Measurements from ENCODE around the gene IRS1.

The IRS1 gene

GRCh38 chr2:226818930-226819329 lies 19.3 kb upstream of the IRS1 start:
- no peaks in the 10 kb centered on the region for H3K36me3 ChIP-seq (replicated peaks; ENCODE audit: low read depth, low read length)
- no peak overlapping the region for H2AFZ ChIP-seq (ENCODE audit: low read depth, low read length)
- no peaks in the 10 kb centered on the region for H3K4me1 ChIP-seq (ENCODE audit: low read length)
- H3K27me3 ChIP-seq (ENCODE audit: low read depth, low read length): no peaks in the 10 kb centered on the region
- no peak overlapping the region for H3K4me2 ChIP-seq (ENCODE audit: low read length)
- TF ChIP-seq EZH2phosphoT487 (IDR thresholded peaks at IDR 0.05; ENCODE audit: low read depth) (no peak), CTCF (IDR thresholded peaks at IDR 0.05; ENCODE audit: low read depth, low read length) (no peak)
- H3K9ac ChIP-seq (ENCODE audit: low read length): no peak overlapping the region
- H4K20me1 ChIP-seq (ENCODE audit: insufficient read depth, low read length): no peaks in the 10 kb centered on the region
- no peak overlapping the region for H3K27ac ChIP-seq (ENCODE audit: low read length)
- H3K79me2 ChIP-seq (ENCODE audit: low read length): no peaks in the 10 kb centered on the region
- no peaks in the 10 kb centered on the region for H3K9me3 ChIP-seq (ENCODE audit: insufficient read depth, low read length)
- no peak overlapping the region for H3K4me3 ChIP-seq (ENCODE audit: low read length)

- Histone ChIP-seq H4K20me1 (ENCODE audit: insufficient read depth, low read length) (no peaks in the 10 kb centered on the region), H3K27ac (ENCODE audit: low read length) (no peak overlapping the region), H3K4me1 (ENCODE audit: low read length) (no peaks in the 10 kb centered on the region), H3K4me3 (ENCODE audit: low read length) (no peak overlapping the region), H3K36me3 (replicated peaks; ENCODE audit: low read depth, low read length) (no peaks in the 10 kb centered on the region), H3K27me3 (ENCODE audit: low read depth, low read length) (0 out of 2 replicates have a peak, but pooled peaks cover 4% of the 10 kb centered on the region), H3K79me2 (ENCODE audit: low read length) (no peaks in the 10 kb centered on the region), H3K9me3 (ENCODE audit: insufficient read depth, low read length) (no peaks in the 10 kb centered on the region), H3K9ac (ENCODE audit: low read length) (no peak overlapping the region), H2AFZ (ENCODE audit: low read depth, low read length) (no peak overlapping the region), H3K4me2 (ENCODE audit: low read length) (no peak overlapping the region)
- TF ChIP-seq CTCF (IDR thresholded peaks at IDR 0.05; ENCODE audit: low read depth, low read length) (peak; percentile 64), EZH2phosphoT487 (IDR thresholded peaks at IDR 0.05; ENCODE audit: low read depth) (no peak)
These were observed 13.6 kb upstream of the IRS1 start for GRCh38 chr2:226813148-226813701.

- peaks cover 3% of the 10 kb centered on the region; the same call in 1 of the 2 replicates for H3K27me3 ChIP-seq (ENCODE audit: low read depth, low read length)
- H3K79me2 ChIP-seq (ENCODE audit: low read length): no peaks in the 10 kb centered on the region
- H4K20me1 ChIP-seq (ENCODE audit: insufficient read depth, low read length): no peaks in the 10 kb centered on the region
- peaks cover 8% of the 10 kb centered on the region; the same call in 1 of the 2 replicates for H3K4me1 ChIP-seq (ENCODE audit: low read length)
- H3K4me3 ChIP-seq (ENCODE audit: low read length): no peak overlapping the region
- no peak overlapping the region for H3K27ac ChIP-seq (ENCODE audit: low read length)
- H2AFZ ChIP-seq (ENCODE audit: low read depth, low read length): no peak overlapping the region
- no peak overlapping the region for H3K9ac ChIP-seq (ENCODE audit: low read length)
- no peaks in the 10 kb centered on the region for H3K9me3 ChIP-seq (ENCODE audit: insufficient read depth, low read length)
- no peak overlapping the region for H3K4me2 ChIP-seq (ENCODE audit: low read length)
- H3K36me3 ChIP-seq (replicated peaks; ENCODE audit: low read depth, low read length): no peaks in the 10 kb centered on the region
- no peak for TF ChIP-seq EZH2phosphoT487 (IDR thresholded peaks at IDR 0.05; ENCODE audit: low read depth)
- no peak for TF ChIP-seq CTCF (IDR thresholded peaks at IDR 0.05; ENCODE audit: low read depth, low read length)
These were observed 3.8 kb upstream of the IRS1 start for GRCh38 chr2:226803410-226803809.

DNA sequence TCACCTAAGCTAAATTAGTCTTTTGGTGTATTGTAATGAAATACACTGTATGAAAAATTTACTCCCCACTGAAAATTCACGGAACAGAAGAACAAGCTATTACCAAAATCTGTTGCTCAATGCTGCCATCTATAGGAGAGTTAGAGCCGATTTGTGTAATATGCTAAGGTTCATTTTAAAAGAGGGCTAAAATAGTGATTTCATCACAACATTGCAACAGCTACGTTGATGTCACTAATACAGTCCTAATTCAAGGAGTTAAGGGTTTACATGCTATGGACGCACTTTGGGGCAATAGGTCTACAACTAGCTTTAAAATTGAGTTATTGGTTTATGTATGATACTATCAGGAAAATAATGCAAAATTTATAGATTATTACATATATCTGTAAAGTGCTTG lies 3.0 kb upstream of the IRS1 start:
- Histone ChIP-seq H3K9me3 (ENCODE audit: insufficient read depth, low read length) (no peaks in the 10 kb centered on the region), H3K4me3 (ENCODE audit: low read length) (no peak overlapping the region), H3K27ac (ENCODE audit: low read length) (no peak overlapping the region), H3K27me3 (ENCODE audit: low read depth, low read length) (peaks cover 3% of the 10 kb centered on the region; the same call in 1 of the 2 replicates), H3K4me2 (ENCODE audit: low read length) (peak overlapping the region; percentile 96), H4K20me1 (ENCODE audit: insufficient read depth, low read length) (no peaks in the 10 kb centered on the region), H3K36me3 (replicated peaks; ENCODE audit: low read depth, low read length) (no peaks in the 10 kb centered on the region), H2AFZ (ENCODE audit: low read depth, low read length) (no peak overlapping the region), H3K79me2 (ENCODE audit: low read length) (no peaks in the 10 kb centered on the region), H3K9ac (ENCODE audit: low read length) (no peak overlapping the region), H3K4me1 (ENCODE audit: low read length) (peaks cover 8% of the 10 kb centered on the region; the same call in 1 of the 2 replicates)
- TF ChIP-seq EZH2phosphoT487 (IDR thresholded peaks at IDR 0.05; ENCODE audit: low read depth): no peak
- TF ChIP-seq CTCF (IDR thresholded peaks at IDR 0.05; ENCODE audit: low read depth, low read length): peak; percentile 59
